ENCODE measurements around the gene APBA2.

APBA2 gene

GRCh38 chr15:29070471-29071231, 184.9 kb downstream of the APBA2 start:
- H3K36me3 ChIP-seq (ENCODE audit: control insufficient read depth in 2 of 2, insufficient read depth in 1 of 2, low read length in 2 of 2), result no peaks in the 10 kb centered on the region
- H3K4me1 ChIP-seq (ENCODE audit: control insufficient read depth, insufficient read depth, low read length), result no peaks in the 10 kb centered on the region
- ChIA-PET CTCF (no interaction called here), POLR2A (no interaction called here)
- H3K27ac ChIP-seq (ENCODE audit: extremely low read depth, low read depth, low read length), result no peak overlapping the region
- H3K4me3 ChIP-seq (ENCODE audit: low read depth, low read length), result no peak overlapping the region
- TF ChIP-seq ZNF785 (tag by site-specific recombination; IDR thresholded peaks at IDR 0.05) (no peak), ZNF366 (tag by site-specific recombination; conservative IDR thresholded peaks at IDR 0.05) (no peak), ZSCAN23 (tag by site-specific recombination; IDR thresholded peaks at IDR 0.05) (no peak), ZNF155 (tag by site-specific recombination; IDR thresholded peaks at IDR 0.05) (no peak), ZNF558 (tag by site-specific recombination; IDR thresholded peaks at IDR 0.05) (no peak), SETDB1 (IDR thresholded peaks at IDR 0.05; ENCODE audit: insufficient read length, low read length) (no peak), PRDM10 (tag by site-specific recombination; IDR thresholded peaks at IDR 0.05) (no peak), ZNF701 (tag by site-specific recombination; IDR thresholded peaks at IDR 0.05) (no peak), TSHZ1 (tag by site-specific recombination; IDR thresholded peaks at IDR 0.05; ENCODE audit: borderline replicate concordance) (no peak), ZNF561 (tag by site-specific recombination; IDR thresholded peaks at IDR 0.05; ENCODE audit: borderline replicate concordance) (no peak), YY1 (tag by site-specific recombination; IDR thresholded peaks at IDR 0.05) (no peak)
- no peaks in the 10 kb centered on the region for H3K9me3 ChIP-seq (ENCODE audit: control insufficient read depth, insufficient read depth, low read depth, low read length)

- CTCF ChIA-PET, result no interaction called here
- H3K36me3 ChIP-seq (ENCODE audit: control insufficient read depth in 2 of 2, insufficient read depth in 1 of 2, low read length in 2 of 2), result no peaks in the 10 kb centered on the region
- H3K4me1 ChIP-seq (ENCODE audit: control insufficient read depth, insufficient read depth, low read length), result no peaks in the 10 kb centered on the region
- no peak overlapping the region for H3K4me3 ChIP-seq (ENCODE audit: low read depth, low read length)
- H3K9me3 ChIP-seq (ENCODE audit: control insufficient read depth, insufficient read depth, low read depth, low read length), result no peaks in the 10 kb centered on the region
- POLR2A ChIA-PET, result no interaction called here
- H3K27ac ChIP-seq (ENCODE audit: extremely low read depth, low read depth, low read length), result no peak overlapping the region
- TF ChIP-seq PRDM1 (tag by site-specific recombination; IDR thresholded peaks at IDR 0.05), result no peak
- no peak for TF ChIP-seq ZNF521 (tag by site-specific recombination; IDR thresholded peaks at IDR 0.05)
- TF ChIP-seq ZNF623 (tag by site-specific recombination; IDR thresholded peaks at IDR 0.05), result no peak
- no peak for TF ChIP-seq ZNF114 (tag by site-specific recombination; IDR thresholded peaks at IDR 0.05)
- no peak for TF ChIP-seq ZNF148 (tag by site-specific recombination; IDR thresholded peaks at IDR 0.05; ENCODE audit: borderline replicate concordance)
Observed at GRCh38 chr15:29071232-29071881, 185.6 kb downstream of the APBA2 start.
